PFSK-1 (cell line): ENCODE results near the gene CFAP251.

ENCODE experiments used
- FOXP2 ChIP-seq: optimal IDR thresholded peaks from 2 replicates; pipeline ENCODE3; 2011; ENCODE audit warnings: borderline replicate concordance, control low read depth, inconsistent platforms; ENCODE audit not compliant: insufficient read depth; ENCODE audit errors: extremely low read length, extremely low read depth
- POLR2AphosphoS5 ChIP-seq: IDR thresholded peaks from 2 replicates; pipeline ENCODE4 v1.6.1; 2012; ENCODE audit warnings: low read depth, mild to moderate bottlenecking, control low read depth, low read length, moderate library complexity
- REST ChIP-seq, 2 experiments: IDR thresholded peaks; 2 replicates each; pipeline versions ENCODE4 v1.6.1 to v1.8.0; 2011 to 2012; ENCODE audit warnings: low read depth in 2 of 2, low read length in 2 of 2, control low read depth in 1 of 2, inconsistent platforms in 1 of 2, mild to moderate bottlenecking in 1 of 2, moderate library complexity in 1 of 2; ENCODE audit not compliant: insufficient read depth in 1 of 2
- SIN3A ChIP-seq: IDR thresholded peaks from 2 replicates; pipeline ENCODE4 v1.6.1; 2012; ENCODE audit warnings: mild to moderate bottlenecking, low read length, moderate library complexity, borderline replicate concordance; ENCODE audit not compliant: insufficient read depth
- TAF1 ChIP-seq: IDR thresholded peaks from 2 replicates; pipeline ENCODE4 v1.6.1; 2012; ENCODE audit warnings: low read length, control low read depth, borderline replicate concordance; ENCODE audit not compliant: insufficient read depth

The CFAP251 gene

GRCh38 chr12:122003651-122004611 lies 85.5 kb downstream of the CFAP251 start:
- no peak for TF ChIP-seq TAF1
- TF ChIP-seq SIN3A: no peak
- no peak for TF ChIP-seq POLR2AphosphoS5
- no peak for TF ChIP-seq REST (IDR thresholded peaks at IDR 0.05; ENCODE audit: insufficient read depth in 1 of 2, low read depth in 2 of 2, low read length in 2 of 2)
- TF ChIP-seq FOXP2: no peak

GRCh38 chr12:122004633-122005071 lies 86.3 kb downstream of the CFAP251 start:
- TF ChIP-seq TAF1 (no peak), FOXP2 (no peak), REST (IDR thresholded peaks at IDR 0.05; ENCODE audit: insufficient read depth in 1 of 2, low read depth in 2 of 2, low read length in 2 of 2) (no peak), POLR2AphosphoS5 (no peak)

GRCh38 chr12:122005252-122005776 lies 86.9 kb downstream of the CFAP251 start:
- no peak for TF ChIP-seq SIN3A
- no peak for TF ChIP-seq FOXP2
- no peak for TF ChIP-seq POLR2AphosphoS5
- no peak for TF ChIP-seq TAF1
- no peak for TF ChIP-seq REST (IDR thresholded peaks at IDR 0.05; ENCODE audit: insufficient read depth in 1 of 2, low read depth in 2 of 2, low read length in 2 of 2)

- TF ChIP-seq REST (IDR thresholded peaks at IDR 0.05; ENCODE audit: insufficient read depth in 1 of 2, low read depth in 2 of 2, low read length in 2 of 2) (no peak), TAF1 (no peak), POLR2AphosphoS5 (no peak), SIN3A (no peak), FOXP2 (no peak)
These were observed 88.0 kb downstream of the CFAP251 start for GRCh38 chr12:122006186-122006926.
